Type B pancreatic cell (in vitro differentiated cells): ENCODE data around the gene MOK. TPM values are rescaled to one million over a fixed set of nuclear protein-coding genes. Genes with fewer than 3 reads are reported as not detected.

Experiments
- DNase-seq: peaks from one replicate; pipeline ENCODE4 v3.0.0; 2021; ENCODE audit warnings: mixed read lengths; ENCODE audit not compliant: unreplicated experiment; ENCODE audit errors: extremely low spot score
- H3K27ac Mint-ChIP-seq: 2 replicates; pipeline ENCODE4 v1.8.0; 2021; ENCODE audit warnings: mild to moderate bottlenecking, mixed read lengths
- H3K27me3 Mint-ChIP-seq: 2 replicates; pipeline ENCODE4 v1.8.0; 2021; ENCODE audit warnings: mixed read lengths
- H3K36me3 Mint-ChIP-seq: 2 replicates; pipeline ENCODE4 v1.8.0; 2021; ENCODE audit warnings: mixed read lengths
- H3K4me1 Mint-ChIP-seq: one replicate; pipeline ENCODE4 v1.8.0; 2021; ENCODE audit warnings: mixed read lengths; ENCODE audit not compliant: unreplicated experiment
- H3K4me3 Mint-ChIP-seq: 2 replicates; pipeline ENCODE4 v1.8.0; 2021; ENCODE audit warnings: mild to moderate bottlenecking, mixed read lengths
- H3K9me3 Mint-ChIP-seq: 2 replicates; pipeline ENCODE4 v1.8.0; 2021; ENCODE audit warnings: mixed read lengths
- CTCF ChIP-seq: fragments of 200-600 bp; sonication (generic); conservative IDR thresholded peaks from 2 replicates; pipeline ENCODE4 v1.5.0; 2021; ENCODE audit warnings: antibody characterized with exemption, mild to moderate bottlenecking
- total RNA-seq: library from RNA; stranded (reverse); gene quantifications from 2 replicates; pipeline ENCODE4 v1.2.1, GENCODE V29; 2021; ENCODE audit warnings: low replicate concordance

MOK gene
- total RNA-seq, 1 donor from 2014 or later: 26.3 TPM

- peaks cover 21% of the 10 kb centered on the region for H3K36me3 Mint-ChIP-seq
- no peaks in the 10 kb centered on the region for H3K27me3 Mint-ChIP-seq
- H3K4me1 Mint-ChIP-seq: peaks cover 35% of the 10 kb centered on the region
- TF ChIP-seq CTCF: no peak
- H3K9me3 Mint-ChIP-seq: no peaks in the 10 kb centered on the region
- no peak overlapping the region for H3K27ac Mint-ChIP-seq
- no peak for DNase-seq
- no peak overlapping the region for H3K4me3 Mint-ChIP-seq
Observed at GRCh38 chr14:102194856-102195255, 110.1 kb downstream of the MOK start.

DNA sequence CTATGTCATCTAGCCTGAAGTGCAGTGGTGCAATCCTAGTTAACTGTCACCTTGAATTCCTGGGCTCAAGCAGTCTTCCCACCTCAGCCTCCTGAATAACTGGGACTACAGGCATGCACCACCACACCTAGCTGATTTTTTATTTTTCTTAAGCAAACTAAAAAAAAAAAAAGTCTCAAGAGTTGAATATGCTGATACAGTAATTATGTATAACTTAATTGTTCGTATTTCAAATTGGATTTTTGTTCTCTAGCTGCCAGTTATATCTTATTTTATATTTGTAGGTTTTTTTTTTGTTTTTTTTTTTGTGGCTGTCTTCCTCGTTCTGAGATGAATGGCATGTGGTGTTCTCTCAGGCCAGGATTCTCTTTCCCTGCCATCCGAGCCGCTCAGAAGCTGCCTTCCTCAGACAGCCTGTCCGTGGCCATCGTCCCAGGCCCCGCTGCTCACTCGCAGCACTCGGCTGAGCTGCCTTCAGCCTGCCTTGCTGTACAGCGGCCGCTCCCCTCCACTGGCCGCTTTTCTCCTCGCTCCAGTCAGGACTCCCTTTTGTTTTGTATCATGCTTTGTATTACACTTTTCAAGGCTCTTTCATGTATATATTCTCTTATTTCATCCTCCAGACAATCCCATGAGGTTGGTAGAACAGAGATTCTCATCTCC lies 112.0 kb downstream of the MOK start:
- no peak for DNase-seq
- Mint-ChIP-seq H3K36me3 (peaks cover 21% of the 10 kb centered on the region), H3K27me3 (no peaks in the 10 kb centered on the region), H3K27ac (peak overlapping the region; percentile 39), H3K4me3 (peak overlapping the region; percentile 49), H3K4me1 (peaks cover 37% of the 10 kb centered on the region), H3K9me3 (no peaks in the 10 kb centered on the region)
- TF ChIP-seq CTCF: no peak

DNA sequence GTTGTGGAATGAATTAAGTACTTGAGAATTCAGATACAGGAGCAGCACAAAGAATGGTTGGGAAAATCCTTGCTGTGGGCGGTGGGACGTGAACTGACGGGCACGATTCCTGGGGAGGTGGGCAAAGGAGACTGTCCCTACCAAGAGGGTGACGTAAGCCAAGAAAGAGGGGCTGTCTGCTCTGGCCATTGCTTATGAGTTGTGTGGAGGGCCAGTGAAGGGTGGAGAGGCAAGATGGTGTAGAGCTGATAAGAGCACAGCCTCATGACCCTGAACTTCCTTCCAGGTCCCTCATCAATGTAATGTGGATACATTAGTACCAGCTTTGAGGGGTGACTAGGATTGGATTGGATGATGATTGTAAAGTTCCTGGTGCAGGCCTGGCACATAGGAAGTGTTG lies 115.1 kb downstream of the MOK start:
- H3K4me1 Mint-ChIP-seq: peaks cover 52% of the 10 kb centered on the region
- no peak overlapping the region for H3K4me3 Mint-ChIP-seq
- H3K27ac Mint-ChIP-seq: peak overlapping the region; percentile 85
- no peak for DNase-seq
- no peaks in the 10 kb centered on the region for H3K9me3 Mint-ChIP-seq
- peaks cover 7% of the 10 kb centered on the region for H3K36me3 Mint-ChIP-seq
- TF ChIP-seq CTCF: no peak
- H3K27me3 Mint-ChIP-seq: no peaks in the 10 kb centered on the region

DNA sequence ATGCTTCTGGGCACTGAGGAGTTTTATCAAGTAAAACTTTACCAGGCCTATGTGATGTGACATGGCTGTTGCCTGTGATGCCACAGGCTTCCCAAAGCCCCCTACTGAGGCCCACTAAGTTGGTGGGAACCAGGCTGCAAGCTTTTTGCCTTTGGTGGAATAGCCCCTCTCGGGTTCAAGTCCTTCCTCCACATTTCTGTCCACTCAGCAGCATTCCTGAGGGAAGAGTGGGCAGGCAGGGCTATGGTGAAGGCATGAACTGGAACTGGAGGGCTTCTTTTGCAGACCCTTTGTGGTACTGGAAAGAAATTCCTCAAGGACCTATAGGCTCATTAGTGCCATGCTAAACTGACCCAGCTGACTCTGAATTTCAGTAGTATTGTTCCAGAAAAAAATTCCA lies 116.8 kb downstream of the MOK start:
- no peaks in the 10 kb centered on the region for H3K27me3 Mint-ChIP-seq

GRCh38 chr14:102187568-102188001 lies 117.4 kb downstream of the MOK start:
- no peaks in the 10 kb centered on the region for H3K9me3 Mint-ChIP-seq
- peaks cover 64% of the 10 kb centered on the region for H3K4me1 Mint-ChIP-seq
- H3K4me3 Mint-ChIP-seq: peak overlapping the region; percentile 78
- no peaks in the 10 kb centered on the region for H3K27me3 Mint-ChIP-seq
- peak overlapping the region; percentile 97 for H3K27ac Mint-ChIP-seq
- DNase-seq: peak; percentile 50
- no peak for TF ChIP-seq CTCF
- H3K36me3 Mint-ChIP-seq: peaks cover 5% of the 10 kb centered on the region

More for the DNA sequence above, 116.8 kb downstream of the MOK start:
- Mint-ChIP-seq H3K9me3 (no peaks in the 10 kb centered on the region), H3K36me3 (peaks cover 7% of the 10 kb centered on the region), H3K4me1 (peaks cover 64% of the 10 kb centered on the region), H3K27ac (peak overlapping the region; percentile 97), H3K4me3 (no peak overlapping the region)
- no peak for TF ChIP-seq CTCF
- peak; percentile 37 for DNase-seq
